ENCODE measurements around the gene SLC39A11.

GRCh38 chr17:72605543-72605942 lies 486.9 kb downstream of the SLC39A11 start:
- TF ChIP-seq, protein P1, sequence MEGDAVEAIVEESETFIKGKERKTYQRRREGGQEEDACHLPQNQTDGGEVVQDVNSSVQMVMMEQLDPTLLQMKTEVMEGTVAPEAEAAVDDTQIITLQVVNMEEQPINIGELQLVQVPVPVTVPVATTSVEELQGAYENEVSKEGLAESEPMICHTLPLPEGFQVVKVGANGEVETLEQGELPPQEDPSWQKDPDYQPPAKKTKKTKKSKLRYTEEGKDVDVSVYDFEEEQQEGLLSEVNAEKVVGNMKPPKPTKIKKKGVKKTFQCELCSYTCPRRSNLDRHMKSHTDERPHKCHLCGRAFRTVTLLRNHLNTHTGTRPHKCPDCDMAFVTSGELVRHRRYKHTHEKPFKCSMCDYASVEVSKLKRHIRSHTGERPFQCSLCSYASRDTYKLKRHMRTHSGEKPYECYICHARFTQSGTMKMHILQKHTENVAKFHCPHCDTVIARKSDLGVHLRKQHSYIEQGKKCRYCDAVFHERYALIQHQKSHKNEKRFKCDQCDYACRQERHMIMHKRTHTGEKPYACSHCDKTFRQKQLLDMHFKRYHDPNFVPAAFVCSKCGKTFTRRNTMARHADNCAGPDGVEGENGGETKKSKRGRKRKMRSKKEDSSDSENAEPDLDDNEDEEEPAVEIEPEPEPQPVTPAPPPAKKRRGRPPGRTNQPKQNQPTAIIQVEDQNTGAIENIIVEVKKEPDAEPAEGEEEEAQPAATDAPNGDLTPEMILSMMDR (CRISPR knock-in tag; IDR thresholded peaks at IDR 0.05) = no peak
- TF ChIP-seq HES4 (CRISPR knock-in tag; IDR thresholded peaks at IDR 0.05; ENCODE audit: borderline replicate concordance) = no peak
- no peak for TF ChIP-seq NFIC (IDR thresholded peaks at IDR 0.05; ENCODE audit: low read length)
- no peak for TF ChIP-seq ZNF264 (CRISPR knock-in tag; IDR thresholded peaks at IDR 0.05)
- TF ChIP-seq ZBTB8A (CRISPR knock-in tag; IDR thresholded peaks at IDR 0.05; ENCODE audit: borderline replicate concordance, low read depth) = no peak
- TF ChIP-seq, protein P2, sequence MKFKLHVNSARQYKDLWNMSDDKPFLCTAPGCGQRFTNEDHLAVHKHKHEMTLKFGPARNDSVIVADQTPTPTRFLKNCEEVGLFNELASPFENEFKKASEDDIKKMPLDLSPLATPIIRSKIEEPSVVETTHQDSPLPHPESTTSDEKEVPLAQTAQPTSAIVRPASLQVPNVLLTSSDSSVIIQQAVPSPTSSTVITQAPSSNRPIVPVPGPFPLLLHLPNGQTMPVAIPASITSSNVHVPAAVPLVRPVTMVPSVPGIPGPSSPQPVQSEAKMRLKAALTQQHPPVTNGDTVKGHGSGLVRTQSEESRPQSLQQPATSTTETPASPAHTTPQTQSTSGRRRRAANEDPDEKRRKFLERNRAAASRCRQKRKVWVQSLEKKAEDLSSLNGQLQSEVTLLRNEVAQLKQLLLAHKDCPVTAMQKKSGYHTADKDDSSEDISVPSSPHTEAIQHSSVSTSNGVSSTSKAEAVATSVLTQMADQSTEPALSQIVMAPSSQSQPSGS (CRISPR knock-in tag; IDR thresholded peaks at IDR 0.05) = no peak
- no peak for TF ChIP-seq TP53 (CRISPR knock-in tag; conservative IDR thresholded peaks at IDR 0.05)

Measured in HepG2 (cell line).